ENCODE data around the gene DDX46. TPM values are rescaled to one million over a fixed set of nuclear protein-coding genes. Genes with fewer than 3 reads are reported as not detected.

DDX46 gene
- total and polyA plus RNA-seq, 2 experiments from 2014 or later, result 24.2 to 25.9 TPM

DNA sequence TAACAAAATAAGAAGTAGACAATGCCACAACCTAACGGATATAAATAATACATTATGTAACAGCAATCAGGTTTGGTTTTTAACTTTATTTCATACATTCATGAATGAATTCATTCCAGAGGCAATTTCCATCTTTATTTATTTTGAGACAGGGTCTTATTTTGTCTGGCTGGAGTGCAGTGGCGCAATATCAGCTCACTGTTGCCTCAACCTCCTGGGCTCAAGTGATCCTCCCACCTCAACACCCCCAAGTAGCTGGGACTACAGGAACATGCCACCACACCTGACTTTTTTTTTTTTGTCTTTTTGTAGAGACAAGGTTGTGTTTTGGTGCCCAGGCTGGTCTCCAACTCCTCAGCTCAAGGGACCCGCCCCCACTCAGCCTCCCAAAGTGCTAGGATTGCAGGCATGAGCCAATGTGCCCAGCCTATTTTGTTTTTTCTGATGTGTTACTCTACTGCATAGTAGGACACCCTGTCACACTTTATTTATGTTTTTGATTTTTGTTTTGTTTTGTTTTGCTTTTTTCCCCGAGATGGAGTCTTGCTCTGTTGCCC, 60.9 kb downstream of the DDX46 start:
- TF ChIP-seq, protein P1, sequence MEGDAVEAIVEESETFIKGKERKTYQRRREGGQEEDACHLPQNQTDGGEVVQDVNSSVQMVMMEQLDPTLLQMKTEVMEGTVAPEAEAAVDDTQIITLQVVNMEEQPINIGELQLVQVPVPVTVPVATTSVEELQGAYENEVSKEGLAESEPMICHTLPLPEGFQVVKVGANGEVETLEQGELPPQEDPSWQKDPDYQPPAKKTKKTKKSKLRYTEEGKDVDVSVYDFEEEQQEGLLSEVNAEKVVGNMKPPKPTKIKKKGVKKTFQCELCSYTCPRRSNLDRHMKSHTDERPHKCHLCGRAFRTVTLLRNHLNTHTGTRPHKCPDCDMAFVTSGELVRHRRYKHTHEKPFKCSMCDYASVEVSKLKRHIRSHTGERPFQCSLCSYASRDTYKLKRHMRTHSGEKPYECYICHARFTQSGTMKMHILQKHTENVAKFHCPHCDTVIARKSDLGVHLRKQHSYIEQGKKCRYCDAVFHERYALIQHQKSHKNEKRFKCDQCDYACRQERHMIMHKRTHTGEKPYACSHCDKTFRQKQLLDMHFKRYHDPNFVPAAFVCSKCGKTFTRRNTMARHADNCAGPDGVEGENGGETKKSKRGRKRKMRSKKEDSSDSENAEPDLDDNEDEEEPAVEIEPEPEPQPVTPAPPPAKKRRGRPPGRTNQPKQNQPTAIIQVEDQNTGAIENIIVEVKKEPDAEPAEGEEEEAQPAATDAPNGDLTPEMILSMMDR (IDR thresholded peaks at IDR 0.05; ENCODE audit: low read depth, low read length), result no peak
- H3K36me3 ChIP-seq, result peaks cover 60% of the 10 kb centered on the region
- no peak overlapping the region for H3K4me3 ChIP-seq
- no peaks in the 10 kb centered on the region for H3K9me3 ChIP-seq (ENCODE audit: low read depth)
- H3K27me3 ChIP-seq, result no peaks in the 10 kb centered on the region
- H3K4me1 ChIP-seq (ENCODE audit: low read depth), result no peaks in the 10 kb centered on the region
- DNase-seq (ENCODE audit: low read depth in 1 of 2, low spot score in 1 of 2), result no peak
- H3K27ac ChIP-seq, result no peak overlapping the region

DNA sequence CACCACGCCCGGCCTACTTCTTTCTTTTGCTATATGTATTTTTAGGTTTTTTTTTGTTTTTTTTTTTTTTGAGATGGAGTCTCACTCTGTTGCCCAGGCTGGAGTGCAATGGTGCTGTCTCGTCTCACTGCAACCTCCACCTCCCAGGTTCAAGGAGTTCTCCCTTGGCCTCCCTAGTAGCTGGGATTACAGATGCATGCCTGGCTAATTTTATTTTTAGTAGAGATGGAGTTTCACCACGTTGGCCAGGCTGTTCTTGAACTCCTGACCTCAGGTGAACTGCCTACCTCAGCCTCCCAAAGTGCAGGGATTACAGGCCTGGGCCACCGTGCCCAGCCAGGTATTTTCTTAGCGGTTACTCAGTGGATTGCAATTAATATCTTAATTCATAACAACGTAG, 63.3 kb downstream of the DDX46 start:
- Histone ChIP-seq H3K36me3 (peaks cover 58% of the 10 kb centered on the region), H3K4me1 (ENCODE audit: low read depth) (no peaks in the 10 kb centered on the region), H3K9me3 (ENCODE audit: low read depth) (no peaks in the 10 kb centered on the region), H3K4me3 (no peak overlapping the region), H3K27me3 (no peaks in the 10 kb centered on the region), H3K27ac (no peak overlapping the region)
- DNase-seq (ENCODE audit: low read depth in 1 of 2, low spot score in 1 of 2), result no peak
- TF ChIP-seq, protein P1 (IDR thresholded peaks at IDR 0.05; ENCODE audit: low read depth, low read length), result no peak

DNA sequence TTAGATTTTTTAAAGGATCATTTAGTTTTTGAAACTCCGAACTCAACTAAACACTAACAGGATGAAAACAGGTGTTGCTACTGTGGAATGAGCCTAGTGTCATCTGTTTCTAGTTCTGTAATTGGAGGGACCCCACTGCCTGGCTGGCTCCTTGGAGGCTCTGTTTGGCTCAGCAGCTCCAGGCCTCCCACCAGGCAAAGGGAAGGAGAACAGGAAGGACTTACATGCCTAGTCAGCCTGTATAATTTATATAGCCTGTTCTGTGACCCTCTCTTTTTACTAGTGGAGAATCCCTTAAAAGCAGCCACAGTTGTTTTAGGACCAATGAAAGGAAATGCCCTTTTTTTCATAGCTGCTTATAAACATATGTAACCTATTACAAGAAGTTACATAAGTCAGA, 66.1 kb downstream of the DDX46 start:
- Histone ChIP-seq H3K9me3 (ENCODE audit: low read depth) (no peaks in the 10 kb centered on the region), H3K4me3 (no peak overlapping the region), H3K27me3 (no peaks in the 10 kb centered on the region), H3K4me1 (ENCODE audit: low read depth) (no peaks in the 10 kb centered on the region), H3K27ac (no peak overlapping the region), H3K36me3 (peaks cover 59% of the 10 kb centered on the region)
- TF ChIP-seq, protein P1 (IDR thresholded peaks at IDR 0.05; ENCODE audit: low read depth, low read length), result no peak
- DNase-seq (ENCODE audit: low read depth in 1 of 2, low spot score in 1 of 2), result no peak

DNA sequence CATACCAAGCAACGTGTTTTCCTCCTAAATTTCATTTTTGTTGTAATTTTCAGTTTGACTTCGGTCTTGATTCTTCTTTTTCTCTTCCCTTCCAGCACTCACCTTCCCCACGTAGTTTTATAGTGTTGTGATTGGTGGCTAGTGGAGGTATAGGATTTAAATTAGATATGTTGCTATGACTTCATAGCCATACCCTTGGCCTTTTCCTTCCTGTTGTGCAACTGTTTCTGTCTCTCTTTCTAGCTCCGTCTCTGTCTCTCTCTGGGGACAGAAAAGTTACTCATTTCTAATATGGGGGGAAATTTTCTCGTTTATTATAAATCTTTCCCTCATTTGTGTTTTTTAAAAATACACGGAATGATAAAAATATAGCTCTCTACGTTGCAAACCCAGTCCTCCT, 66.6 kb downstream of the DDX46 start:
- Histone ChIP-seq H3K4me1 (ENCODE audit: low read depth) (no peaks in the 10 kb centered on the region), H3K9me3 (ENCODE audit: low read depth) (no peaks in the 10 kb centered on the region), H3K36me3 (peaks cover 56% of the 10 kb centered on the region), H3K4me3 (no peak overlapping the region), H3K27ac (no peak overlapping the region), H3K27me3 (no peaks in the 10 kb centered on the region)
- peak in 1 of 2 donors; percentile 9 for DNase-seq (ENCODE audit: low read depth in 1 of 2, low spot score in 1 of 2)
- TF ChIP-seq, protein P1 (IDR thresholded peaks at IDR 0.05; ENCODE audit: low read depth, low read length), result no peak

DNA sequence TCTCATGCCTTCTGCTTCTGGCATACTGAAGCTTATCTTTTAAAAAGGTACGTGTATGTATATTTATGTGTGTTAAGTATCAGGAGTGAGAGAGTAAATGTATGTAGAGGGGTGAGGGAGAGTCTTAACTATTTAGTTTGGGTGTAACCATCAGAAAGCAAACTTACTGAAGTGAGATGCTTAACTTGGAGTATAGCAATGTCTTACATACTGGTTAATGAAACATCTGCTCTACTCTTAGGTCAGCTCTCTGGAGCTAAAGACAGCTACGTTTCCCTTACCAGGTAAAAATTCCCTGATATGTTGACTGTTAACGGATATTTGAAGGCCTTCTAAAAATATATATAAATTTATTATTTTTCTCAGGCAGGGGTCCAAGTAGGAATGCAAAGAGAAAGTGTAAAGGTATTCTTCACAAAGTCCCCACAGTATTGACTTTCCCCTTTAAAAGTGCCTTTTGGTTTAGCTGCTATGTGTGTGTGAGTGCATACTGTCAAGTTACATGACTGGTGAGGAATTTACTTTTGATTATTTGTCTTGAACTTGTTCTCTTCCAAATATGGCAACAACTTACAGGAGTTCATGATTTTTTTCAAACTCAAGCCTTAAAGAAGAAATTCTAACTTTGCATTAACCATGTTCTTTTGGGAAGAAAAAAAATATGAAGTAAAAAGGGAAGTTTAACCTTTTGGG, 74.9 kb downstream of the DDX46 start:
- Histone ChIP-seq H3K4me3 (no peak overlapping the region), H3K36me3 (peaks cover 17% of the 10 kb centered on the region), H3K27ac (no peak overlapping the region), H3K4me1 (ENCODE audit: low read depth) (no peaks in the 10 kb centered on the region), H3K9me3 (ENCODE audit: low read depth) (no peaks in the 10 kb centered on the region), H3K27me3 (no peaks in the 10 kb centered on the region)
- DNase-seq (ENCODE audit: low read depth in 1 of 2, low spot score in 1 of 2), result no peak
- TF ChIP-seq, protein P1 (IDR thresholded peaks at IDR 0.05; ENCODE audit: low read depth, low read length), result no peak
